GM21576 (cell line): ENCODE measurements around the gene AHNAK2.
"Not testable (repeated sequence)": the region's sequence is repeated elsewhere in the genome, so short reads cannot be mapped to it uniquely, and the experiment has no call there.

Source experiments
- ATAC-seq: cut with Tn5 transposase; IDR thresholded peaks from one replicate; pipeline ENCODE4 v1.9.1; 2021; ENCODE audit warnings: mild to moderate bottlenecking, moderate library complexity; ENCODE audit not compliant: unreplicated experiment

Gene AHNAK2

GRCh38 chr14:104904650-104905578 lies 73.3 kb downstream of the AHNAK2 start:
- not testable (repeated sequence) for ATAC-seq

DNA sequence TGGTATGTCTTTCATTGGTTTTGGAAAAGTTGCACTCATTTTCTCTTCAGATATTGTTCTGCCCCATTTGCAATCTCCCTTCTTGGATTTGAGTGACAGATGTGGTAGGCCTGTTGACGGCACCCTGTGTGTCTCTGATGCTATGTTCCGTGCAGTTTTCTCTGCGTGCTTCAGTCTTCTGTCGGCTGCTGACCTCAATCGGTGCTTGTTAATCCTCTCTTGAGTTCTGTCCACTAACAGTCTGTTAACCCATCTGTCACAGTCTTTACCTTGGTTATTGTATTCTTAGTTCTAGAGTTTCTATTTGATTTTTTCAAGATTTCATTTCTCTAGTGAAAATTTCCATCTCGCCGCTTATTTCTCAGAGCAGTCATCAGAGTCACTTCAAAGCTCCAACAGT lies 74.2 kb downstream of the AHNAK2 start:
- ATAC-seq = no peak

- ATAC-seq = no peak
Measured at GRCh38 chr14:104900639-104901512, 77.3 kb downstream of the AHNAK2 start.

DNA sequence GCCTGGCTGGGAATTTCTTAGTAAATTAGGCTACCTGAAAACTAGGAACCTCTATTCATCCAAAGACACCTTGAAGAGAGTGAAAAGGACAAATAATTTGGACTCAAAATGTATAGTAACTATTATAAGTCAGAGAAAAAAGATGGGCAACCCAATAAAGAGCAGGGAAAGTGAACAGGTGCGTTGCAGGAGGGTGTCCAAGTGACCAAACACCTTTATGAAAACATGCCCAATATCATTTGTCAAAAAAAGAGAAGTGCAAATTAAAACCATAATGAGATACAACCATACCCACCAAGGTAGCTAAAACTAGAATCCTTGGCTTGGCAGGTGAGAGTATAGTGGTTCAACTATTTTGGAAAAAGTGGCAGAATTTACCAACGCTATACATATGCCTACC lies 78.4 kb downstream of the AHNAK2 start:
- ATAC-seq = no peak

DNA sequence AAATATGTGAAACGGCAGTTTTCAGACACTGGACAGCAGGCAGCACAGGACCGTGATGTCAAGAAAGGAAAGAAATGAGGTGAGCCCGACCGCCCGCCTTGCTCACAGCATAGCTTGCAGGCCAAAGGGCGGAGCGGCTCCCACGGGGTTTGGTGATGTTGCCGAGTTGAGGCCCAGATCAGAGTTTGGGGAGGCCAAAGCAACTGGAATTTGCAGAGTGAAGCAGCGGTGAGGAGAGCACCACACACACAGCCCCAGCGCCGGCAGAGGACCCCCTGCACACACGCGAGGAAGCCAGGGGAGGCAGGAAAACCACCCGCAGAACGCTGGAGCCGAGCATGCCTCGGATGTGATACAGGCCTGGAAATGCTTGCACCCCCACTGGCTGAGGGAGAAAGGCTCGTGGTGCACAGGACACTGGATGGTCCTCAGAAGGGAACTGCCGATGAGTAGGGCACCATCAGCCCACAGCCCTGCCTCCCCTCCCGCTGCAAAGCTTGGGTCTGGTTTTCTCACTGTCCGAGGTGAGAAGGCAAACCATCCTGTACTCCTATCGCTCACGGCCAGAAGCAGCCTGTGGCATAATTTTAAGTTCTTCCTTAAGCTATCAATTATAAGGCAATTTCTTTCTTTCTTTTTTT lies 79.2 kb downstream of the AHNAK2 start:
- ATAC-seq = no peak

DNA sequence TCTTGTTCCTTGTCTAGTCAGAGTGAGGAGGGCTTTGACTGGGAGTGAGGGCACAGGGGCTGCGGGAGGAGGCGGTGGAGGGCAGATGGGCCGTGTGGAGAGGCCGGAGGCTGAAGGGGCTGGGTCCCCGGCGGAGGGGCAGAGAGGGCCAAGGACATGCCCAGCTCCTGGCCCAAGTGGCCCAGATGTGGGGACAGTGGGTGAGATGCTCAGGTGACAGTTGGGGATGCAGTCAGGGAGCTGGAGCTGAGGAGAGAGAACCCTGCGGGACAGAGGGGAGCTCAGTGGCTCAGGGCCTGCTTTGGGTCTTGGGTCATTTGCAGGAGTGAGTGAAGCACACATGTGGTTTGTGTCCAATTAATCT lies 80.0 kb downstream of the AHNAK2 start:
- no peak for ATAC-seq

- ATAC-seq = no peak
Measured at GRCh38 chr14:104897330-104898194, 80.6 kb downstream of the AHNAK2 start.

GRCh38 chr14:104895786-104896661 lies 82.2 kb downstream of the AHNAK2 start:
- ATAC-seq = no peak

GRCh38 chr14:104895207-104895785 lies 82.9 kb downstream of the AHNAK2 start:
- no peak for ATAC-seq

DNA sequence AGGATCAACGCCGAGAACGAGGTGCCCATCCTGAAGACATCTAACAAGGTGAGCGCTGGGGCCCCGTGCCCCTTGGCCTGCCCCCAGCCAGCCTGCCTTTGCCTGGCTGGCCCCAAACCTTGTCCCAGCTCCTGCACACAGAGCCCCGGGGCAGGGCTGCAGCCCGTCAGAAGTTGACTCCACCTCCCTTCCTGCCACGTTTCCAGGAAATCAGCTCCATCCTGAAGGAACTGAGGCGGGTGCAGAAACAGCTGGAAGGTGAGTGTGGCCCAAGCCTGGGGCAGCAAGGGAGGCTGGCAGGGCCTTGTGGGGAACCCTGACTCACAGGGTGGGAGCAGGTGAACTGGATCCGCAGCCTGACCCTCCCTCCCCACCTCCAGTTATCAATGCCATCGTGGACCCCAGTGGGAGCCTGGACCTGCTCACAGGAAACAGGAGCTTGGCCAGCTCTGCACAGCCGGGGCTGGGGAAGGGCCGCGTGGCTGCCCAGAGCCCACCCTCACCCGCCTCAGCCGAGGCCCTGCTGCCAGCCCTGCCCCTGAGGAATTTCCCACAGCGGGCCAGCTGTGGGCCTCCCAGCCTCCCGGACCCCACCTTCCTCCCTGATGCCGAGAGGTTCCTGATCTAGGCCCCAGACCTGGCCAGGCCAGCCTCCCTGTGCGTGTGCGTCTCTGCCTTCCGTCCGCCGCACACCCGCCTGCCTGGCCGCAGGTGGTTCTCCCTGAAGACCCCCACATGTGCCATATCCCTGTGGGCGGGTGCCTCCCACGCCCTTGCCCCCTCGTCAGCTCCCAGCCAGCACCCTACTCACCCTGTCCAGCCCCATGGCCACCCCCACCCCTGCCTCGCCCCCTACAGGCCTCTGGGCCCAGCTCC lies 83.6 kb downstream of the AHNAK2 start:
- no peak for ATAC-seq

- ATAC-seq = no peak
Measured at GRCh38 chr14:104893435-104894207, 84.6 kb downstream of the AHNAK2 start.

DNA sequence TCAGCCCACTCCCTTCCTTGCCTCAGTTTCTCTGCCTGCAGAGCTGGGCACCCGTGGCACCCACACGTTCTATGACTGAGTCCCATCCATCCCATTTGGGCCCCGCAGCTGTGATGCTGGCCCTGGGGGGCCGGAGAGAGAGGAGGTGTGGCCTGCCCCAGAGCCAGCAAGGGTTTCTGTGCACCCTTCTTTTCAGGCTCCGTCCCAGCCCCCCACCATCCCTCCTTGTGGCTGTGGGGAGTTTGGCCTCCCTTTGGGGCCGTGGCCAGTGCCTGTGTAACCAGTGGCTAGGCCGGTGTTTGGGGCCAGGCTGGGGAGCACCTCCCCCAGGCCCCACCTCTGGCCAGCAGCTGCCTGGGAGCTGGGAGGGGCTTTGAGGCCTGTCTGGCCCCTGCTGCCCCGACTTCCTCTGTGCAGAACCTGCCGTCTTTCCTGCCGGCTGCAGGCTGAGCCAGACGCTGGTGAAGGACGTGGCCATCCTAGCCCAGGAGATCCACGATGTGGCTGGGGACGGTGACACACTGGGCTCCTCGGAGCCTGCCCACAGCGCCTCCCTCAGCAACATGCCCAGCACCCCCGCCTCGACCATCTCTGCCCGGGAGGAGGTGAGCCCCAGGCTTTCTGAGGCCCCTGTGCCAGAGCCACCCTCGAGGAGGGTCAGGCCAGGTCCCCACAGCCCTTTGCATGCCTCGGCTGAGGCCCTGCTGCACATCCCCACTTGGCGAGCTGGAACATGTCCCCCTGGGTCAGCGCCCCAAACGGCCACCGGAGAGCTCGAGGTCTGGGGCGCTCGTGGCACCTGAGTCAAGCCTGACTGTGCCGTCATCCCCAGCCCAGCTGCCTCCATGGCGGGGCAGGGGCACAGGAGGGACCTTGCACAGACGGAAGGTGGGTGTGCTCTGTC lies 85.4 kb downstream of the AHNAK2 start:
- ATAC-seq = no peak

GRCh38 chr14:104891664-104892530 lies 86.3 kb downstream of the AHNAK2 start:
- no peak for ATAC-seq

DNA sequence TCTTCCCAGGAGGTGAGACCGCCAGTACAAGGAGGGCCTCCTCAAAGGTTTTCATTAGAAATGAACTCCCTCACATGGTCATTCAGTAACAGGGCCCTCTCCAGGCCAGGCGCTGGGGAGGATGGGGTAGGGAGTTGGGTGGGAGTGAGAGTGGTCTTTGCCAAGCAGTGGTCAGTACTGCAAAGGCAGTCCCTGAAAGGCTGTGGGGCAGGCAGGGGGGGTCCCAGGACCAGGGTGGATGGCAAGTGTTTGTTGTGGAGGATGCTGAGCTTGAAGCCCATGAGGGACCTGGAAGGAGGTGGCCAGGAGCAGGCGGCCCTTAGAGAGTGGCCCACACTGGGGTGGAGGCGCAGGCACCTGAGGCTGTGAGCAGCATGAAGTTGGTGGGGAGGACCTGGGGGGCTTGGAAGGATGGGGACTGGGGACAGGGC lies 87.0 kb downstream of the AHNAK2 start:
- no peak for ATAC-seq

- ATAC-seq = not testable (repeated sequence)
Measured at GRCh38 chr14:104890292-104890691, 87.9 kb downstream of the AHNAK2 start.
